Gastroesophageal sphincter (tissue), 3 donors: ENCODE measurements around the gene GNL2.

ENCODE experiments used
- CTCF ChIP-seq, 4 experiments: fragments of 200-600 bp in 2 of 4; fragments of 450-650 bp in 2 of 4; sonication (generic) in 1 of 4; IDR thresholded peaks; one replicate each; pipeline ENCODE4 v1.5.1; 2017 to 2019; ENCODE audit warnings: antibody characterized with exemption in 4 of 4, mild to moderate bottlenecking in 2 of 4, moderate library complexity in 2 of 4
- EP300 ChIP-seq: sonication (generic); formaldehyde crosslinking; IDR thresholded peaks from one replicate; pipeline ENCODE4 v1.6.1; 2017; ENCODE audit warnings: antibody characterized with exemption, mild to moderate bottlenecking
- POLR2A ChIP-seq, 2 donors: fragments of 450-650 bp; IDR thresholded peaks; one replicate each; pipeline ENCODE4 v1.6.1; 2017; ENCODE audit warnings: antibody characterized with exemption in 2 of 2, mild to moderate bottlenecking in 2 of 2, moderate library complexity in 1 of 2
- POLR2AphosphoS5 ChIP-seq: sonication (generic); formaldehyde crosslinking; IDR thresholded peaks from one replicate; pipeline ENCODE4 v1.6.1; 2017; ENCODE audit warnings: antibody characterized with exemption

- no peak for TF ChIP-seq CTCF (IDR thresholded peaks at IDR 0.05)
- TF ChIP-seq EP300: no peak
- no peak for TF ChIP-seq POLR2AphosphoS5
- no peak for TF ChIP-seq POLR2A (IDR thresholded peaks at IDR 0.05)
These were observed 58.4 kb downstream of the GNL2 start for GRCh38 chr1:37537378-37537777.
